OCI-LY3 (cell line): ENCODE data around the gene TMED5.

Experiments
- H2AFZ ChIP-seq: fragments of 200-600, 300-600 bp; shearing (Covaris generic); 2 replicates; pipeline ENCODE4 v1.6.0; 2014; ENCODE audit warnings: antibody characterized with exemption, low read depth, low read length
- H3K27ac ChIP-seq: fragments of 200-600, 300-600 bp; sonication (generic); 2 replicates; pipeline ENCODE4 v1.5.1; 2014; ENCODE audit warnings: mild to moderate bottlenecking, low read length, moderate library complexity, mixed read lengths
- H3K27me3 ChIP-seq: fragments of 200-600, 300-600 bp; sonication (generic); 2 replicates; pipeline ENCODE4 v1.6.1; 2014; ENCODE audit warnings: low read depth, low read length, mixed read lengths
- H3K36me3 ChIP-seq: fragments of 200-600, 300-600 bp; sonication (generic); replicated peaks from 2 replicates; pipeline ENCODE3; 2014; ENCODE audit warnings: low read depth, low read length, mixed read lengths
- H3K4me1 ChIP-seq: fragments of 300-600, 200-600 bp; sonication (generic); 2 replicates; pipeline ENCODE4 v1.6.1; 2014; ENCODE audit warnings: low read length, mixed read lengths
- H3K4me2 ChIP-seq: fragments of 200-600, 300-600 bp; sonication (generic); 2 replicates; pipeline ENCODE4 v1.6.1; 2014; ENCODE audit warnings: low read length, mixed read lengths
- H3K4me3 ChIP-seq: fragments of 300-600, 200-600 bp; sonication (generic); 2 replicates; pipeline ENCODE4 v1.5.1; 2014; ENCODE audit warnings: antibody characterized with exemption, mild to moderate bottlenecking, low read length, moderate library complexity
- H3K79me2 ChIP-seq: fragments of 300-600, 200-600 bp; shearing (Covaris generic); 2 replicates; pipeline ENCODE4 v1.6.1; 2014; ENCODE audit warnings: mild to moderate bottlenecking, low read length, mixed read lengths
- H3K9ac ChIP-seq: fragments of 300-600, 200-600 bp; shearing (Covaris generic); 2 replicates; pipeline ENCODE4 v1.6.0; 2014; ENCODE audit warnings: mild to moderate bottlenecking, low read length, moderate library complexity
- H3K9me3 ChIP-seq: fragments of 200-600, 300-600 bp; shearing (Covaris generic); 2 replicates; pipeline ENCODE4 v1.6.1; 2014; ENCODE audit warnings: low read length, mixed read lengths; ENCODE audit not compliant: insufficient read depth
- H4K20me1 ChIP-seq: fragments of 200-600, 300-600 bp; sonication (generic); 2 replicates; pipeline ENCODE4 v1.6.1; 2016; ENCODE audit warnings: low read length, mixed read lengths; ENCODE audit not compliant: insufficient read depth
- EZH2phosphoT487 ChIP-seq: fragments of 200-600 bp; shearing (Covaris generic); IDR thresholded peaks from 2 replicates; pipeline ENCODE4 v1.6.1; 2018; ENCODE audit warnings: antibody characterized with exemption, mixed run types, low read depth
- TF ChIP-seq, protein P1 (sequence below): fragments of 200-600, 300-600 bp; sonication (generic); IDR thresholded peaks from 2 replicates; pipeline ENCODE4 v1.5.1; 2014; ENCODE audit warnings: antibody characterized with exemption, low read length, low read depth

The TMED5 gene

DNA sequence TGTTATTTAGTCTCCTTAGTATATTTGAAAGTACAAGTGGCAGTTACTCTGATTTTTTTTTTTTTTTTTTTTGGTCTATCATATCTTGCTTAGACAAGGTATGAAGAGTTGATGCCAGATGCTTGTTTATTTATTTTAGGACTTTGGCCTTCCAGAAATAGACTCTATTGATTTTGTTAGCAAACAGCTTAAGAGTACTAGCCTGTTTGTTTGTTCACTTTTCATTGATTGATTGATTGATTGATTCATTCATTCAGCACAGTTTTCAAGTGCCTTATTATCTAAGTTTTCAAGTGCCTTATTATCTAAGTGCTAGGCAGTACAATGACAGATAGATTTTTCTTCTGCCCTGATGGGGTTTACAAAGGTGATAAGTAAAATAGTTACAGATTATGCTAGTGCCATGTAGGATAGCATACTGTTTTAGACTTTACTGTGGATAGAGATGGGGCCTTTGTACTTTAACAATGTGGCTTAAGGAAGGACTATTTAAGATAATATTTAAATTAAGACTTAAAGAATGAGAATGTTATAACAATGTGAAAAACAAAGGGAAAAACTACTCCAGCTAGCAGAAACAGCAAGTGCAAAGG lies 50.6 kb downstream of the TMED5 start:
- H3K4me3 ChIP-seq, result no peak overlapping the region
- no peak overlapping the region for H2AFZ ChIP-seq
- H3K4me2 ChIP-seq, result no peak overlapping the region
- H3K4me1 ChIP-seq, result no peaks in the 10 kb centered on the region
- TF ChIP-seq, protein P1, sequence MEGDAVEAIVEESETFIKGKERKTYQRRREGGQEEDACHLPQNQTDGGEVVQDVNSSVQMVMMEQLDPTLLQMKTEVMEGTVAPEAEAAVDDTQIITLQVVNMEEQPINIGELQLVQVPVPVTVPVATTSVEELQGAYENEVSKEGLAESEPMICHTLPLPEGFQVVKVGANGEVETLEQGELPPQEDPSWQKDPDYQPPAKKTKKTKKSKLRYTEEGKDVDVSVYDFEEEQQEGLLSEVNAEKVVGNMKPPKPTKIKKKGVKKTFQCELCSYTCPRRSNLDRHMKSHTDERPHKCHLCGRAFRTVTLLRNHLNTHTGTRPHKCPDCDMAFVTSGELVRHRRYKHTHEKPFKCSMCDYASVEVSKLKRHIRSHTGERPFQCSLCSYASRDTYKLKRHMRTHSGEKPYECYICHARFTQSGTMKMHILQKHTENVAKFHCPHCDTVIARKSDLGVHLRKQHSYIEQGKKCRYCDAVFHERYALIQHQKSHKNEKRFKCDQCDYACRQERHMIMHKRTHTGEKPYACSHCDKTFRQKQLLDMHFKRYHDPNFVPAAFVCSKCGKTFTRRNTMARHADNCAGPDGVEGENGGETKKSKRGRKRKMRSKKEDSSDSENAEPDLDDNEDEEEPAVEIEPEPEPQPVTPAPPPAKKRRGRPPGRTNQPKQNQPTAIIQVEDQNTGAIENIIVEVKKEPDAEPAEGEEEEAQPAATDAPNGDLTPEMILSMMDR, result no peak
- no peak for TF ChIP-seq EZH2phosphoT487
- H3K27me3 ChIP-seq, result no peaks in the 10 kb centered on the region
- no peaks in the 10 kb centered on the region for H3K79me2 ChIP-seq
- peaks cover 8% of the 10 kb centered on the region for H3K36me3 ChIP-seq
- H3K9me3 ChIP-seq, result no peaks in the 10 kb centered on the region
- H4K20me1 ChIP-seq, result no peaks in the 10 kb centered on the region
- no peak overlapping the region for H3K9ac ChIP-seq
- no peak overlapping the region for H3K27ac ChIP-seq

GRCh38 chr1:93124556-93125355 lies 55.5 kb downstream of the TMED5 start:
- Histone ChIP-seq H3K9me3 (no peaks in the 10 kb centered on the region), H3K4me1 (no peaks in the 10 kb centered on the region), H3K27me3 (no peaks in the 10 kb centered on the region), H3K4me2 (no peak overlapping the region), H3K4me3 (no peak overlapping the region), H3K79me2 (no peaks in the 10 kb centered on the region), H3K9ac (no peak overlapping the region), H3K36me3 (peaks cover 7% of the 10 kb centered on the region), H3K27ac (no peak overlapping the region), H2AFZ (no peak overlapping the region), H4K20me1 (no peaks in the 10 kb centered on the region)
- no peak for TF ChIP-seq EZH2phosphoT487
- TF ChIP-seq, protein P1, result no peak

DNA sequence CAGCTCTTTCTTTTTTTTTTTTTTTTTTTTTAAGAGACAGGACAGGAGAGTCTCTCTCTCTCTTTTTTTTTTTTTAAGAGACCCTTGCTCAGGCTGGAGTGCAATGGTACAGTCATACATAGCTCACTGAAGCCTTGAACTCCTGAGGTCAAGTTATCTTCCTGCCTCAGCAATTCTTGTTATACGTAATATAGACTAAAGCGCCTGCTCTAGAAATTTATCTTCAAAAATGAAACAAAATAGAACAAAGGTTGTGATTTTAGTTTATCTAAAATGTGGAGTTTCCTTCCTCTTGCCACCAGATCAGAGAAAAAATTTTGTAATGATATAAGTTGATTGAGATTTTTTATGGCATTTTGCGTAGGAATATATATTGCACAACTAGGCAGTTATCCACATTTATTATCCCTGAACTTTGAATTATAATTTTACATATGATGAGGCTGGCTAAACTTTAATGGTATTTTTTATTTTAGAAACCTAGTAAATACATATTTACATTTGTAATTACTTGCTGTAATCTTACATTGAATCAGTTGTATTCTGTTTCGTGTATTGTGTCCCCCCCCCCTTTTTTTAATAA lies 56.9 kb downstream of the TMED5 start:
- no peak overlapping the region for H3K9ac ChIP-seq
- H3K27ac ChIP-seq, result no peak overlapping the region
- H3K4me1 ChIP-seq, result no peaks in the 10 kb centered on the region
- TF ChIP-seq, protein P1, result no peak
- TF ChIP-seq EZH2phosphoT487, result no peak
- no peaks in the 10 kb centered on the region for H3K79me2 ChIP-seq
- H4K20me1 ChIP-seq, result no peaks in the 10 kb centered on the region
- H2AFZ ChIP-seq, result no peak overlapping the region
- H3K36me3 ChIP-seq, result peaks cover 12% of the 10 kb centered on the region
- H3K4me2 ChIP-seq, result no peak overlapping the region
- no peaks in the 10 kb centered on the region for H3K27me3 ChIP-seq
- no peak overlapping the region for H3K4me3 ChIP-seq
- no peaks in the 10 kb centered on the region for H3K9me3 ChIP-seq

- no peaks in the 10 kb centered on the region for H4K20me1 ChIP-seq
- no peaks in the 10 kb centered on the region for H3K27me3 ChIP-seq
Observed at GRCh38 chr1:93120614-93121013, 59.6 kb downstream of the TMED5 start.

More at GRCh38 chr1:93120614-93121013, 59.6 kb downstream of the TMED5 start:
- H3K9ac ChIP-seq, result no peak overlapping the region
- no peak overlapping the region for H3K4me2 ChIP-seq
- peaks cover 15% of the 10 kb centered on the region for H3K36me3 ChIP-seq
- TF ChIP-seq, protein P1, result no peak
- no peak for TF ChIP-seq EZH2phosphoT487
- no peak overlapping the region for H3K27ac ChIP-seq
- H3K4me3 ChIP-seq, result no peak overlapping the region
- H2AFZ ChIP-seq, result no peak overlapping the region
- H3K4me1 ChIP-seq, result no peaks in the 10 kb centered on the region
- H3K79me2 ChIP-seq, result no peaks in the 10 kb centered on the region
- no peaks in the 10 kb centered on the region for H3K9me3 ChIP-seq
